Peyer's patch (tissue), 4 donors: ENCODE data around the gene CD82. TPM values are rescaled to one million over a fixed set of nuclear protein-coding genes. Genes with fewer than 3 reads are reported as not detected.
"Not testable (repeated sequence)": the region's sequence is repeated elsewhere in the genome, so short reads cannot be mapped to it uniquely, and the experiment has no call there.

Experiments
- DNase-seq, 3 donors: peaks; one replicate each; pipeline ENCODE4 v3.0.0-alpha.2; 2017 to 2019
- H3K27ac ChIP-seq, 4 donors: fragments of 200-600 bp; sonication (generic); one replicate each; pipeline ENCODE4 v1.5.1; 2016 to 2019
- H3K27me3 ChIP-seq, 2 donors: fragments of 200-600 bp; sonication (generic); one replicate each; pipeline ENCODE4 v1.5.1; 2019
- H3K36me3 ChIP-seq, 3 donors: fragments of 200-600 bp; sonication (generic); one replicate each; pipeline ENCODE4 v1.5.1; 2016 to 2019
- H3K4me1 ChIP-seq, 4 donors: fragments of 200-600 bp; sonication (generic); one replicate each; pipeline ENCODE4 v1.5.1; 2016 to 2019
- H3K4me3 ChIP-seq, 4 donors: fragments of 200-600 bp; sonication (generic); 1 replicate in 3 of 4; 2 replicates in 1 of 4; pipeline ENCODE4 v1.5.1; 2016 to 2019; ENCODE audit warnings: mild to moderate bottlenecking in 1 of 4
- H3K9me3 ChIP-seq, 4 donors: fragments of 200-600 bp; sonication (generic); one replicate each; pipeline ENCODE4 v1.5.1; 2016 to 2019; ENCODE audit warnings: mild to moderate bottlenecking in 1 of 4
- CTCF ChIP-seq, 6 experiments: fragments of 450-650 bp in 4 of 6; fragments of 200-600 bp in 2 of 6; sonication (generic) in 1 of 6; IDR thresholded peaks; one replicate each; pipeline ENCODE4 v1.5.1; 2017 to 2019; ENCODE audit warnings: antibody characterized with exemption in 6 of 6, mild to moderate bottlenecking in 3 of 6, moderate library complexity in 1 of 6
- POLR2A ChIP-seq, 2 donors: fragments of 450-650 bp; IDR thresholded peaks; one replicate each; pipeline ENCODE4 v1.5.1; 2017; ENCODE audit warnings: antibody characterized with exemption in 2 of 2, mild to moderate bottlenecking in 2 of 2, moderate library complexity in 2 of 2
- total RNA-seq, 4 donors: library from RNA; depleted of rRNA; stranded (reverse); fragments of >200 nt; gene quantifications; one replicate each; pipeline ENCODE4 v1.1.0, GENCODE V29; 2016

Gene CD82
- total RNA-seq, 4 donors from 2014 or later = 40.4 to 140 (median 78.4) TPM

GRCh38 chr11:44654057-44654456, 88.6 kb downstream of the CD82 start:
- H3K27me3 ChIP-seq = no peaks in the 10 kb centered on the region
- no peaks in the 10 kb centered on the region for H3K4me1 ChIP-seq
- H3K36me3 ChIP-seq = no peaks in the 10 kb centered on the region
- no peak overlapping the region for H3K4me3 ChIP-seq
- no peaks in the 10 kb centered on the region for H3K9me3 ChIP-seq
- DNase-seq = no peak
- no peak overlapping the region for H3K27ac ChIP-seq
- TF ChIP-seq CTCF (IDR thresholded peaks at IDR 0.05) (no peak), POLR2A (IDR thresholded peaks at IDR 0.05) (no peak)

GRCh38 chr11:44654596-44654995, 89.1 kb downstream of the CD82 start:
- Histone ChIP-seq H3K9me3 (no peaks in the 10 kb centered on the region), H3K27me3 (no peaks in the 10 kb centered on the region), H3K4me1 (no peaks in the 10 kb centered on the region), H3K27ac (no peak overlapping the region), H3K36me3 (no peaks in the 10 kb centered on the region), H3K4me3 (no peak overlapping the region)
- TF ChIP-seq CTCF (IDR thresholded peaks at IDR 0.05) (no peak), POLR2A (IDR thresholded peaks at IDR 0.05) (no peak)
- no peak for DNase-seq

- no peaks in the 10 kb centered on the region for H3K9me3 ChIP-seq
- no peaks in the 10 kb centered on the region for H3K4me1 ChIP-seq
- DNase-seq = no peak
- H3K27ac ChIP-seq = no peak overlapping the region
- TF ChIP-seq POLR2A (IDR thresholded peaks at IDR 0.05) = no peak
- TF ChIP-seq CTCF (IDR thresholded peaks at IDR 0.05) = no peak
- H3K36me3 ChIP-seq = no peaks in the 10 kb centered on the region
- no peaks in the 10 kb centered on the region for H3K27me3 ChIP-seq
- H3K4me3 ChIP-seq = no peak overlapping the region
Observed at GRCh38 chr11:44657836-44658505, 92.5 kb downstream of the CD82 start.

DNA sequence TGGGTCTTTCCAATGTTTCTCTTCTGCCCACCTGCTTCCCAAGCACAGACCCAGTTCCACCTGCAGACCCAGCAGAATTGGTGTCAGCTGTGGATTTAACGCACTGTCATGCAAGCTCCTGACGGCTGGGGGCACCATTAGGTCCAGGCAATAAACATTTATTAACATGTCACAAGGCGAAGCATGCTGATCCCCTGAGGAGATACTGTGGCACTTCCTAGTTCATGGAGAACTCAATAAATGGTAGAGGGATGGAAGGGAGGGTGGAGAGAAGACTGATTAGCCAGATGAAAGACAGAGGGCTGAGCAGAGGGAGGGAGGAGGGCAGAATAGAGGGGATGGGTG, 93.0 kb downstream of the CD82 start:
- DNase-seq = no peak
- H3K27me3 ChIP-seq = no peaks in the 10 kb centered on the region
- no peak overlapping the region for H3K27ac ChIP-seq
- H3K4me1 ChIP-seq = no peaks in the 10 kb centered on the region
- TF ChIP-seq CTCF (IDR thresholded peaks at IDR 0.05) (peak in 2 of 6 experiments; percentile 5 to 23), POLR2A (IDR thresholded peaks at IDR 0.05) (no peak)
- H3K4me3 ChIP-seq = no peak overlapping the region
- H3K9me3 ChIP-seq = no peaks in the 10 kb centered on the region
- H3K36me3 ChIP-seq = no peaks in the 10 kb centered on the region

DNA sequence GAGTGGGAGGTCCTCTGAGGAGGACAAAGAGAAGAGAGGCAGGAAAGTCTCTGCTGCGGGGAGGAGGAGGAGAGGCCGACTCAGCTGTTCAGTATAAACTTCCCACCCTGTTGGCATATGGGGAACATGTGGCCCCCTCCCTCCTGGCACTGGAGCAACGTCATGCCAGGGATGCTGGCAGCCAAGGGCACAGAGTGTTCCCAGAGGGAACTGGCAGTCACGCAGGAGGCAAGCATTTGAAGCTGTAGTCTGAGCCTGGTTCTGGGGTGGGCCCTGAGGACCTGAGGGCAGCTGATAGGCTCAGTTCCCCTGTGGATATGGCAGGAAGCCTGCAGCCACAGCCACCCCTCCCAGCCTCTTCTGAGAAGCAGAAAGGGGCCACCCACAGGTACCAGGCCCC, 94.2 kb downstream of the CD82 start:
- Histone ChIP-seq H3K4me1 (no peaks in the 10 kb centered on the region), H3K27me3 (no peaks in the 10 kb centered on the region), H3K4me3 (no peak overlapping the region), H3K36me3 (no peaks in the 10 kb centered on the region), H3K9me3 (no peaks in the 10 kb centered on the region), H3K27ac (peak overlapping the region in 1 of 4 donors; percentile 18)
- no peak for DNase-seq
- TF ChIP-seq POLR2A (IDR thresholded peaks at IDR 0.05) (no peak), CTCF (IDR thresholded peaks at IDR 0.05) (no peak)

DNA sequence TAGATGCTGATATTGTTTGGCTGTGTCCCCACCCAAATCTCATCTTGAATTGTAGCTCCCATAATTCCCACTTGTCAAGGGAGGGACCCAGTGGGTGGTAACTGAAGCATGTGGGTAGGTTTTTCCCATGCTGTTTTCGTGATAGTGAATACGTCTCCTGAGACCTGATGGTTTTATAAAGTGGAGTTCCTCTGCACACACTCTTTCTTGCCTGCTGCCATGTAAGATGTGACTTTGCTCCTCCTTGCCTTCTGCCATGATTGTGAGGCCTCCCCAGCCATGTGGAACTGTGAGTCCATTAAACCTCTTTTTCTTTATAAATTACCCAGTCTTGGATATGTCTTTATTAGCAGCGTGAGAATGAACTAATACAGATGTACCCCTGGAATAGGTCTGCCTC, 95.1 kb downstream of the CD82 start:
- not testable (repeated sequence) for H3K36me3 ChIP-seq, H3K4me1 ChIP-seq, H3K27me3 ChIP-seq, H3K4me3 ChIP-seq, H3K27ac ChIP-seq, H3K9me3 ChIP-seq, DNase-seq
